ENCODE results near the gene TLL1.

DNA sequence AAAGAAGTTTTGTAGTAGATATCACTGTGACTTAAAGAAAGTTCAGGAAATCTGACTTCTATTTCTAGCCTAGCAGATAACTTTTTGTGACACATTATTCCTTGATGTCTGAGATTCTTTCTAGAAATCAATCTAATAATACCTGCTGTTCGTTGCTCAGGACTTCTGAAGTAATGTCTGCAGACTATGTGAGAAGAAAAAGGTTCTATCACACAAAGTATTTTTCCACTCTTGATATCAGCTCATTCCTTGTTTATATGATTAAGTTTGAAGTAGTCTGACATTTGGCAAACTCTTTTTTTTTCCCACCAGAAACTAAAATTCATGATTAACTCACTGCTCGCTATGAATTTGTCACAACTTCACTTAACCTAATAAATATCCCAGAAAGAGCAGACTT, 56.6 kb downstream of the TLL1 start:
- no peak for TF ChIP-seq EZH2 (IDR thresholded peaks at IDR 0.05)
- TF ChIP-seq POLR2AphosphoS5 (IDR thresholded peaks at IDR 0.05; ENCODE audit: borderline replicate concordance, low read depth, low read length), result no peak
